NCI-H2227 treated with DMSO at 0.1 percent for 48 hours (cell line): ENCODE results near the gene CREM.
A peak's percentile ranks its signal among the peaks of the same experiment; 100 is the strongest.

ENCODE experiments used
- DNase-seq: peaks from one replicate; lab custom pipeline; 2025; lab: John Stamatoyannopoulos, UW

CREM gene

DNA sequence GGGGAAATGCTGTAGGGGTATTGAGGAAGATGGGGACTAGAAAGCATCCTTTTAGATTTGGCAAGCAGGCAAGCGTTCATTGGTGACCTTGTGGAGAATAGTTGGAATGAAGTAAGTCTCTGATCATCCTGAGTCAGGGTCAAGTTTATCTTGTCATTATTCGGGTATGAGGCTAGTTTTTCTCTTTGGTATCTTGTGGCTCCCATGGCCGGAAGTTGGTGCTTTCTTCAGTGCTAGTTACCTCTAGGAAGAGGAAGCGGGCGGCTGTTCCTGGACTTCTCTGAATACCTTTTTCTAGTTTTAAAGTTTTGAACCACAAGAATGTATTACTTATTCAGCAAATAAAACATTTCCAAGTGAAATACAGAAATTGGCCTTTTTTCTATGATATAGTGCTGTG lies 9.2 kb downstream of the CREM start:
- no peak for DNase-seq

DNA sequence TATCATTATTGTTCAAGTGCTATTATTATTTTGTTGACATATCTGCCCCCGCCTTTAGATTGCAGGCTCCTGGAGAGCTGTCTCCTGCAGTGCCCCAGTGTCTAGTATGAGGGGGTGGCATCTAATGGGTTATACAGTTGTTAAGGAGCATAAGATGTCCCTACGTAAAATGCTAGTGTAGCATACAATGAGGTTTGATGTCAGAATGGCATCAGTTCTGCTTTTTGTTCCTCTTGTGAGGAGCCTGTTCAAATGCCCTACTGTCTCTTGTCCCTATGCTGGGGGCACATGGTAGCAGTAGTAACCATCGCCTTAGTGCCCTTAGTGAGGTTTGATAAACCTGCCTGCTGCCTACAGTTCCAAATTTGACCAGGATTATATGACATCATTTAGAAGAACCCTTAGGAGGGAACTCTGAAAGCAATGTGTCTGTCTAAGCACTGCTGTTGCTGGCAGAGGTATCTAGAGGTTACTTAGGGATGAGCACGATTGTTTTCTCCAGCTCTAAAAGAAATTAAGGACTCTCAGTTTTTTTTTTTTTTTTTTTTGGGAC lies 9.7 kb downstream of the CREM start:
- DNase-seq: no peak

DNA sequence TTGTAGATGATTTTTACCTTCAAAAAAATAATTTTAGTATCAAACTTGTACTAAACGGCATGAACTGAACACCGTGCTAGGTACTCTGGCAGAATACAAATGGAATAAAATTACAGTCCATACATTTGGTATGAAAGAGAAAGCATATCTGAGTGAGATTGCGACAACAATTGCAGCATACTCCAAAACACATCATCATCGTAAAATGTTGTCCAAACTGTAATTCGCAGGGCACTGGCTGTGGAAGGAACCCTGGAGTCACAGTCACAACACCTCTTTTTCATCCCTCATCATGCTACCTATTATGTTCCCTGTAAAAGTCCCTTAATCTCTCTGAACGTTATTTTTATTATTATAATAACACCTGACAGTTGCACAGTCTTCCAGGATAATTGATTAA lies 13.5 kb downstream of the CREM start:
- DNase-seq: no peak

DNA sequence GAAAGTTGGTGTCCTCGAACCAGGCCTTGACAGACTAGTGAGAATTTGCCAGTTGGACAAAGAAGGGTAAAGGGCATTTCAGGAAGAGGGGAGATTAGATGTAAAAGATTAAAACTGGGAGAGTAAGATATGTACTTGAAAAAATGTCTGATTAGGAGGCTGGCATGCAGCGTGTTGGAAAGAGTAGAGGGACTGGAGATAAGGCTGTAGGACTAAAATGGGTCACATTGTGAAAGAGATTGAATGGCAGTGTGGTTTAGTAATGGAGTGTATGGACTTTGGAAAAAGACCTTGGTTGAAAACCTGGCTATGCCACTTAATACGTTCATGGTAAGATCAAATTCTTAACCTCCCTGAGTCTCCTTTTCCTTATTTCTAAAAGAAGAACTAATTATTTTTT lies 14.1 kb downstream of the CREM start:
- no peak for DNase-seq

GRCh38 chr10:35150308-35150707 lies 23.7 kb downstream of the CREM start:
- DNase-seq: no peak

DNA sequence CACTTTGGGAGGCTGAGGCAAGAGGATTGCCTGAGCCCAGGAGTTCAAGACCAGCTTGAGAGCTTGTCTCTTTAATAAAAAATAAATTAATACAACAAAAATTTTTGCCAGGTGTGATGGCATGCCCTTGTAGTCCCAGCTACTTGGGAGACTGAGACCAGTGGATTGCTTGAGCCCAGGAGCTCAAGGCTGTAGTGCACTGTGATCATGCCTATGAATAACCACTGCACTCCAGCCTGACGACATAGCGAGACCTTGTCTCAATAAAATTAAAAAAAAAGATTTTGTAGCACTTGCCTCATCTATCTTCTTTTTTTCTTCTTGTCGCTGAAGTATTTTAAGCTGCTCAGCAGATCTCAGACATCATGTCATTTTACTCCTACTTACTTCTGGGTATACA lies 26.3 kb downstream of the CREM start:
- no peak for DNase-seq

- no peak for DNase-seq
Observed at GRCh38 chr10:35153716-35154115, 27.1 kb downstream of the CREM start.

- no peak for DNase-seq
Observed at GRCh38 chr10:35160743-35161142, 34.1 kb downstream of the CREM start.

GRCh38 chr10:35161906-35162305 lies 35.3 kb downstream of the CREM start:
- DNase-seq: no peak

- DNase-seq: no peak
Observed at GRCh38 chr10:35165136-35165535, 38.5 kb downstream of the CREM start.

DNA sequence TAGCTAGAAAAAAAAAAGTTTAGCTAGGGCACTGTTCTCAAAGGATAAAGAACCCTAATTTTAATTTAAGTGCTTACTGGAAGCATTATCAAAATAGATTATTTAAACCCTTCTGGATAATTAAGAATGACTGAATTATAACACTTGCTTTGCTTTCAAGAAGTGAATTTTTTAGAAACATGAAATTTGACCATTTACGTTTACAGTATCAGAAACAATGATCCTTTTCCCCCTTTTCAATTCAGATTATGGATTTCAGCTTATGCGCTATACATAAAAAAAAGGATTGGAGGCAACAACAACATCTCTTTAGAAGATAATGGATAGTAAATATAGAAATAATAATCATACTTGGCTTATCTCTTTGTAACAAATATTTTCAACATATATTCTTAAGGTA lies 39.2 kb downstream of the CREM start:
- DNase-seq: no peak

GRCh38 chr10:35166607-35167006 lies 40.0 kb downstream of the CREM start:
- no peak for DNase-seq

GRCh38 chr10:35167342-35167741 lies 40.7 kb downstream of the CREM start:
- no peak for DNase-seq

GRCh38 chr10:35172146-35172545 lies 45.5 kb downstream of the CREM start:
- DNase-seq: no peak

DNA sequence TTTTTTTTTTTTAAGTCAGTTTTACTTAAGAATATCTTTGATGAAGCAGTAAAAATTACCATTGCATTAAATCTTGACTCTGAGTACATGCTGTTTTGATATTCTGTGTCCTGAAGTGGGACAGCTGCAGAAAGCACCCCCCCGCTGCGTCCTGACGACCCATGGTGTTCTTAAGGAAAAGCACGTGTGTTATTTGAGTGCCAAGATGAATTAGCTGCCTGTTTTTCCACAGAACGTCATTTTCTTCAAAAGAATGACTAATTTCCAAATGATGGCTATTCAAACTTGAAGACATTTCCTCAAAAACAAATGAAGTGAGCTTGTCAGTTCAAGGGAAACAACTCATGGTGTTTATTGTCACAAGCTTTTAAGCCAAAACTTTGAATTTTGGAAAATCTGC lies 45.9 kb downstream of the CREM start:
- DNase-seq: peak; percentile 5

DNA sequence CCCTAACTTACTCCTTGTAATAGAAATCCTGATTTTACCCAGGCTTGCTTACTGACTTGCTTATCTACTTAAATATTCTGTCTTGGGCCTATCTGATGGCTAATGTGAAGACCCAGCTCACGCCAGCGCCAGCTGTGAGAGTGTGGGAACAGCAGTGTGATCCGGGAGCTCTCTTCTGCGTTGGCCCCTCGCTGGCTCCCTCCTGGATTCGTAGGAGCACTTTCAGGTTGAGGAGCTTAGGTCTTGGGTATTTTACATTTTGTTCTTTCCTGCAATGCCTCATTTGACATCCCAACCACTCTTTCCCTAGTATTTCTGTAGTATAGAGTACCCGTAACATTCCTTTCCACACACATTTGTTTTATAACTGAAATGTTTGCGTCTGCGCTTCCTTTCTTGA lies 51.7 kb downstream of the CREM start:
- DNase-seq: no peak

DNA sequence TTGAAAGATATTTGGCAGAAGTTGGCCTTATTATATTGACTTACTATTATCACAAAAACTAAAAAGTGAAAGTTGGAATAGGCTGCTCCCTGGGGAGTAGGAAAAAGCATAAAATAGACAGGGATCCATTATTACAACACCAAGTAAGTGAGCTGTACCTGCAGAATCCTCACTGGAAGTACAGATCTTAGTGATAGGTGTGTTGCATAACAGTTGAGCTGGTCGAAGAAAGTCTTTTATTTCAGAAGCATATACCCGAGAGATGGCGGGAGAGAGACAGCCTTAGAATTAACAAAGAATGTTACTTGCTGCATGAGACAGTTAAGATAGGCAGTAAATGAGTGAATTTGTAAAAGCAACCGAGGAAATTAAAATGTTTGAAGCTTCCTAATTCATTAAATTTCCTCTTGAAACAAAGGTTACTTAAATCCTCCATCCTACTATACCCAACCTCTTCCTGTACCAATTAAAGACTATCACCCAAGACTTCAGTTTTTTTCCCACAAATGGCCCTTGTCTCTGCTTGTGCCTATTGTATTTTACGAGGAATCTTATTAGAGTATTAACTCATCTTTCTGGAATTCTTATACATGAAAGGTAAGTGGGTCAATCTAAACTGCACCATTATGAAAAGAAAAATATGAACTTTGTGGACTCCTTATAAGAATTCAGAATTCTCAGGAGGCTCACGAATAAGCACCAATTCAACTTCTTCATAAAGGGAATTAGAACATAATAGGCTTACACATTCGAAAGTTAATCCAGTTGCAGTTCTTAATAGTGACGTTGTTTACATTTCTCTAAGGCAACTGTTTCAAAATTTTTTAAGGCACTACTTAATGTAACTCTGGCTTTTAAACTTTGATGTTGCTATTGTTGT lies 56.2 kb downstream of the CREM start:
- DNase-seq: no peak

DNA sequence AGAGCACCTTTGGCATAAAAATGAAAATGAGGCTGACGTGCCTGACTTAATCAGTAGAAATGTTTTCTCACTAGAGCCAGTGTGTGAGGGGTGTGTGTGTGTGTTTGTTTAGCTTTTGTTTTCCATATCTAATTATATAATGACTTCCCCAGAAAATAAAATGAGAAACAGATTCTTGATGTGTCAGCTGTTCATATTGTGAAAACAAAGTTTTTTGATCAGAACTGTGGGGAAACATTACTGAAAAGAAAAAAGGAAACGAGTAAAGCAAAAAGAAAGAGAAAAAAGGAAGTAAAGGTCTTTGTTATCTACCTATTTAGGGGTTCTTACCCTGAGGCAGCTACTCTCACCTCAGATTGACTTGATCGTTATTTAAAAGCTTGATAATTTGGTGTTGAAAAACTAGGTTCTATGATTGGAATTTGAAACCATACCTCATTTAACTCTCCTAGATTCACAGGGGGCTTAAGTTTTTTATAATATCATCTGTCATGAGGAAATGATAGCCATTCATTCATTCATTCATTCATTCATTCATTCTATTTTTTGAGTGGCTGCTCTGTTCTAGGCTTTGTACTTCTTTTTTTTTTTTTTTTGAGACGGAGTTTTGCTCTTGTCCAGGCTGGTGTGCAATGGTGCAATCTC lies 58.0 kb downstream of the CREM start:
- no peak for DNase-seq

DNA sequence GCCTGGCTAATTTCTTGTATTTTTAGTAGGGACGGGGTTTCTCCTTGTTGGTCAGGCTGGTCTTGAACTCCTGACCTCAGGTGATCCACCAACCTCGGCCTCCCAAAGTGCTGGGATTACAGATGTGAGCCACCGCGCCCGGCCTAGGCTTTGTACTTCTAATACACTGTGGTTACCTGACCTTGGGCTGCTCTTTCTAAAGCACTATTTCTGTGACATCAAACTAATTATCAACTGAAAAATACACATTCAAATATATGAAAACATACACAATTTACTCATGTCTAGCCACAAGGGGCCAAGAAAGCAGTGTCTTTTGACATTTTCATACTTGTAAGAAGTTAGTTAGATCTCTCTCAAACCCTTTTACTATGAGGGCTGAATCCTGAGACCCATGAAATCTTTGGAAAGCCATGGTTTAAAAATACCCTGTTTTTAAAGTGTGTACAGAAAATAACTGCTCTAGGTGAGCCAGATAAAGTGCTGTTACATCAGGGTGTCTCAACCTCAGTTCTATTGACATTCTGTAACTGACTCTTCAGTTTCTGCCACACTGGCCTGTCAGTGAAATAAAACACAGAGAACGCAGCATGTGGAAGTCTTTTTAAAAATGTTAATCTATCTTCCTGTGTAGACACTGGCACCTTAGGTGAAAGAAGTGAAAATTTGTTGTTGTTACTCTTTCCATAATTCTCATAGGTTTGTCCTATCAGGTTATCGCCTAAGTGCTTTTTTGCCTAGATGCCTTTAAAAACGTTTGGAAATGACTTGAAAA lies 58.8 kb downstream of the CREM start:
- DNase-seq: no peak

- DNase-seq: no peak
Observed at GRCh38 chr10:35188954-35189353, 62.3 kb downstream of the CREM start.

DNA sequence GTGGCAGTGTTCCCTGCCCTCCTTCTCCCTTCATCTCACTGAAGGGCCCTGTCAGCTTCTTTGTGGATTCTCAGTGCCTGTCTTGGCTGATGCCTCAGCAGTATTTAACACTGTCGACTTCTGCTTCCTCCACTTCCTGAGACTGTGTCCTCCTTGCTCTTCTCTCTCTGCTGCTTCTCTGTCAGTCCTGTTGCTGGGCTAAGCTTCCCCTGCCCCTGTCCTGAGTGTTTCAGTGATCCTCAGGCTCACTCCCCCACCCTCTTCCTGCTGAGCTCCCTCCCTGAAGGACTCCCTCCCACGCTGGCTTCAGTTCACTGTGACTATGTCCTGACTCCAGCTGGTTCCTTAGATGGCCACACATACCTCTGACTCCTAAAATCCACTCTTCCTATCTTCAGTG lies 64.9 kb downstream of the CREM start:
- DNase-seq: no peak

DNA sequence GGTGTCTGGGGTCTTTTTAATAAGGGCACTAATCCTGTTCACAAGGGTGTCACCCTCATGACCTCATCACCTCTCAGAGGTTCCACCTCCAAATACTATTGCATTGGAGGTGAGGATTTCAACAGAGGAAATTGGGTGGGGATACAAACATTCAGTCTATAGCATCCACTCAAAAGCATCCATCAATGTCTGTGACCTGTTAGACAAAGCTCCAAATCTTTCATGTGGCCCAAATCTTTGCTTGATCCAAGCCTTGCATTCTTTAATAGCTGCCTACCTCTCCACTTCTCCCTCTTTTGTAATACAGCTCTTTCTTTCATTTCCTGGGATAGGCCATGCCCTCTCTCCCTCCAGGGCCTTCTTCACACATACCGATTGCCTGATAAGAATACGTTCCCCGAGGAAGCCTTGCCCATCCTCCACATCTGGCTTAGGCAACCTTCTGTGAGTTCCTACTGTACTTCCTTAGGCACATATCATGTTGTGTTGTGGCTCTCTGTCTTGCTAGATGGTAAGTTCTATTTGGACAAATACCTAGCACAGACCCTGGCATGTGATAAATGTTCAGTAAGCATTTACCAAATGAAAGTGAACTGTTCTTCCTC lies 66.1 kb downstream of the CREM start:
- no peak for DNase-seq
